ENCODE data around the gene RAB20.
"Not testable (repeated sequence)": the region's sequence is repeated elsewhere in the genome, so short reads cannot be mapped to it uniquely, and the experiment has no call there.

RAB20 gene

DNA sequence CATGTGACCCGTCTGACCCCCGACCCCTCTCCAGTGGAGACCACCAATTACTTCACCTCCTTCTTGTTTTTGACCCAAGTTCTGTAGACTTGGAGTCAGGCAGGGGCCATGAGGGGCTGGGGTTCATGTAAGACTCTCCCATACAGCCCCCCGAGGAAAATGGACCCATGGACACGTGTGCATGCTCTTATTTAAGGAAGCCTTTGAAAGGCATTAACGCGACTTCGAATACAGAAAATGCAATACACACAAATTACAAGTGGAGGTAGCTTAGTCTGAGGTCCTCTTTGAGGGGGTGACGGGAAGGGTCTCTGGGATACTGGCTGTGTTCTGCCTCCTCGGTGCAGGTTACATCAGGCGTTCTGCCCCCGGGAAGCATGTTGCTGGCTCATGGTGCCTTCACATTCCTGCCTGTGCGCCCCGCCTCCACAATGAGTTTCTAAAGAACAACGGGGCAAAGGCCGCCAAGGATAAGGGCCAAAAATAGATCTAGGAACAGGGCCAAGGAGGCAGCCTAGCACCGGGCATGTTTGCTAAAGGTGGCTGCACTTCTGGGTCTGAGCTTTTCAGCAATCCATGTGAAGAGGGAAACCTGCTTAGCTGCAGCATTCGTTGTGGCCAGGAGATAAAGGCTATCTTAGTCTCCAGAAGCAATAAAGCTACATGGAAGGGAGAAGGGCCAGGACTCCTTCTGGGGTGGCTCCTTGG, 54.5 kb downstream of the RAB20 start:
- no peak for DNase-seq

DNA sequence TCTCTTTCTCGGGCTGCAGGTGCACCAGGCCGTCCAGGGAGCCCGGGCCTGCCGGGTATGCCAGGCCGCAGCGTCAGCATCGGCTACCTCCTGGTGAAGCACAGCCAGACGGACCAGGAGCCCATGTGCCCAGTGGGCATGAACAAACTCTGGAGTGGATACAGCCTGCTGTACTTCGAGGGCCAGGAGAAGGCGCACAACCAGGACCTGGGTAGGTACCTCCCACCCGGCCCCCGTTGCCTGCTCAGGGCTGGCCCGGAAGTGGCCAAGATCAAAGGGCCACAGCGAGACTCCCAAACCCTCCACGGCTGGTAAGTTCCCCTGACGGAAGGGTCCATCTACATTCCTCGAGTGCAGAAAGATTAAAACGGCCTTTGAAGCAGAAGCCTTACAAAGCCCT, 55.1 kb downstream of the RAB20 start:
- DNase-seq, result no peak

DNA sequence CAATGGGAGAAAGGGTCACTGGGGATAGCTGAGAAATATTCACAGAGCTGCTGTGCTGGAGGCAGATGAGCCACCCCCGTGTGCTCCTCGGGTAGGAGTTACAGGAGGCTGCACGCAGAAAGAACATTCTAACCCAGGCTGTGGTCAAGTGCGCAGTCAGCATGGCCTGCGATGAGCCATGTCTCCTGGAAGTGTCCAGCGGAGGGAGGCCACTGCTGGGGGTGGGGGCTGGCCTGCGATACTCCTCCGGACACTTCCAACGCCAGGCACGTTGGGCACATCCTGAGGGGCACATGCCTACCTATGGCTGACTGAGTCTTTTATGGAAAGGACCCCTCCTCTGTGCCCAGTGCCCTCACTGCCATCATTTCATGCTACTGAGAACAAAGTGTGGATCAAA, 55.9 kb downstream of the RAB20 start:
- no peak for DNase-seq

DNA sequence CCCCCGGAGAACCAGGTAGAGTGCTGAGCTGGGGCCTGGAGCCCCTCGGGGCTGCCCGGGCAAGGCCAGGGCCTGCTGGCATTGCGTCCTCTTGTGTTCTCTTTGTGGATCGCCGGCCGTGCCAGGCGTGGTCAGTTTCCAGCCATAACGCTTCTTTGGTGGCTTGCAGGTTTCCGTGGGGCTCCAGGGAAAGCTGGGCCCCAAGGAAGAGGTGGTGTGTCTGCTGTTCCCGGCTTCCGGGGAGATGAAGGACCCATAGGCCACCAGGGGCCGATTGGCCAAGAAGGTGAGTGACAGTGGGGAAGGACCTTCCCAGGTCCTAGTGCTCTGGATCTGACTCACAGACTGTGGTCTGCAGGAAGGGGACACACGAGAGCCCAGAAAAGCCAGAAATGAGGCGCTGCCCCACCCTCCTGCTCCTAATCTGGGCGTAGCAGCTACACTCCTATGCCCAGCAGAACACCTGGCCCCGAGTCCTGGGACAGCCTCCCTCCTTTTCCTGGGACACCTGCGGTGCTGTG, 57.5 kb downstream of the RAB20 start:
- DNase-seq, result no peak

DNA sequence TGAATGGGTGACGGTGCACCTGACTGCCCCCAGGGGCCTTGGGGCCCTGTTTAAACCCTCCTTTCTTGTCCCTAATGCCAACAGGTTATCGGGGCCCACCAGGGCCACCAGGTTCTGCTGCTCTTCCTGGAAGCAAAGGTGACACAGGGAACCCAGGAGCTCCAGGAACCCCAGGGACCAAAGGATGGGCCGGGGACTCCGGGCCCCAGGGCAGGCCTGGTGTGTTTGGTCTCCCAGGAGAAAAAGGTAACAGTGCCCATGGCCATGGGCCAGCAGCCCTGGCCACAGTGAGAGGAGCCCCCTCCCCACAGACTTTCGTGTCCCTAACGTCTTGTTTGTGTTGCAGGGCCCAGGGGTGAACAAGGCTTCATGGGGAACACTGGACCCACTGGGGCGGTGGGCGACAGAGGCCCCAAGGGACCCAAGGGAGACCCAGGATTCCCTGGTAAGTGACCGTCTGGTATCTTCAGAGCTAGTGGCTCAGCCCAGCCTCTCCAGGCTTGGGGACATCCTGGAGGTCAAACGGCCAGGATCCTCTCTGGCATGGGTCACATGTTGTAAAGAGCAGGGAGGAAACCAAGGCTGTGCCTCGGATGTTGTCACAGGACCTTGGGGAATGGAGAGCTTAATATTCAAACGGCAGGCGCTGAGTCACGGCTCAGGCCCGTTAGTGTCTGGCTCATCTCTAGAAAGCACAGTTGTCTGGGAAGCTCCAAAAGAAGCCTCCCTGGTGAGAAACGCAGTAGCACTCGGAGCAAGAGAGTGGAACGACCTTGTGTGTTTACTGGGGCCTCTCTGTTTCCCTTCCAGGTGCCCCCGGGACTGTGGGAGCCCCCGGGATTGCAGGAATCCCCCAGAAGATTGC, 58.3 kb downstream of the RAB20 start:
- DNase-seq, result no peak

- DNase-seq, result no peak
These were observed 60.3 kb downstream of the RAB20 start for GRCh38 chr13:110501188-110501587.

DNA sequence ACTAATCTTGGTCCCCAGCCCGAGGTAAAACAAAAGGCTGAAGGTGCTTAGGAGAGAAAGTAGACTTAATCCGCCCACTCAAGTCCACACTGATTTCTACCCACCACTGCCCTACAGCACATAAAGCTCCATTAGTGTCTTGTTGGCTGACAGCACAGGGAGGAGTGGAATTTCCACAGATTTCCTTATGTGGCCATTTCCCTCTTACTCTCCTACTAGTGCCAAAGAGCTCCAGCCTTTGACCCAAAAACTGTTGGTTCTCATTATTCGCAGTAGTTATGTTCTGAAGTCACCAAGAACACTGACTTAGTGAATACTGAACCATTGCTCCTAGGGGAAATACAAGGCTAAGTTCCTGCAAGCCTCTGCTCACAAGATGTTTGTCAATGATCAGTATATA, 61.2 kb downstream of the RAB20 start:
- no peak for DNase-seq

DNA sequence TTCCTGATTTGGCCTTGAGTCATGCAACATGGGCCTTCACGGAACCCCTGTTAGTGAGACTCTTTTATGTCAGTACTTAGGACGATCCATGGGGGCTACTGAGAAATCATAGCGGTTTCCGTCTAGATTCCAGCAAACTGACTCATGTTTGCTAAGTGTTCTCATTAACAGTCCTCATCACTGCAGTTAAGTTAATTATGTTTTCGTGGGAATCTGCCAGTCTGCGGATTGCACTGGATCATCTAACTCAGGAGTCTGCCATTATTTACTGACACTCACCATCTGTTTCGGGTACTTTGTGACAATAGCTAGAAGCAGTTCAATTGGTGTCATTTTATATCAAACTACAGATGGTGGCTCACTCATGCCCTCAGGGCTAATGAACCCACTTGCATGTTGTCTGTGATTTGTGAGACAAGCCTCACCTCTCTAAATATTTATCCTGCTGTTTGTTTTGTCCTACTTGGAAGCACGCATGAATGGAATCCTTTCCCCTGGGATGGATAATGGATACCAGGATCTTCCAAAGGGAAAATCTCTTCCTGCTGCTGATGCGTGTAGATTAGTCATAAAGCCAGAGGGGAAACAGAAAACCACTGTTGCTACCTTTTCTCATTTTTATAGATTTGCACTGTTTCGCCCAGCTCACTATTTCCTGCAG, 61.8 kb downstream of the RAB20 start:
- no peak for DNase-seq

- DNase-seq, result no peak
These were observed 62.8 kb downstream of the RAB20 start for GRCh38 chr13:110498765-110499164.

DNA sequence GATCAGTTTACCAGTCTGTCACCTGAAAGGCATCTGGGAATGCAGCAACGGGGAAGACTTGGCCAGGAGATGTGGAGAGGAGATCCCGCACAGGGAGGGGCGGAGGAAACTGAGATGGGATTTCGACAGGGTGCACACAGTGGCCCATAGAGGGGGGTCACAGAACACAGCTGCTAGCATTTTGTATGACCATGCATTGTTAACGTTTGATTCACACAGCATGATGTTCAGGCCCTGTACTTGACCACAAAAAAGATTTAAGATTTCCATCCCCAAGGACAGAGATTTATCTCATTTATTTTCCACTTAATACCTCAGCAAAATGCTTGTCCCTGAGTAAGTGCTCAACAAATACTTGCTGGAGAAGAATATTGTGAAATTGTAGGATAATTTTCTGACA, 63.2 kb downstream of the RAB20 start:
- no peak for DNase-seq

DNA sequence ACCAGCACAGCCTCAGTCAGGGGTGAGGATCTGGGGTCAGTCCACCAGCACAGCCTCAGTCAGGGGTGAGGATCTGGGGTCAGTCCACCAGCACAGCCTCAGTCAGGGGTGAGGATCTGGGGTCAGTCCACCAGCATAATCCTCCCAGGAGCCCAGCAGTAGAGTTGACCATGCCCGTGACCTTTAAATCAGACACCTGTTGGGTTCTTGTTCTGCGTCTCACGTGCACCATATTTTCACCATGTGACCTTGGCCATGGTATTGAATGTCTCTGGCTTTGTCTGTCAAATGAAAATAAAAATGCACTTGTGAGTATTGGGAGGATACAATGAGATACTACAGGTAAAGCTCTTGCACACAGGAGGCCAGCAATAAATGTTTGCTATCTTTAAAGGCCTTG, 63.6 kb downstream of the RAB20 start:
- DNase-seq, result not testable (repeated sequence)

- DNase-seq, result no peak
These were observed 64.5 kb downstream of the RAB20 start for GRCh38 chr13:110497003-110497402.

DNA sequence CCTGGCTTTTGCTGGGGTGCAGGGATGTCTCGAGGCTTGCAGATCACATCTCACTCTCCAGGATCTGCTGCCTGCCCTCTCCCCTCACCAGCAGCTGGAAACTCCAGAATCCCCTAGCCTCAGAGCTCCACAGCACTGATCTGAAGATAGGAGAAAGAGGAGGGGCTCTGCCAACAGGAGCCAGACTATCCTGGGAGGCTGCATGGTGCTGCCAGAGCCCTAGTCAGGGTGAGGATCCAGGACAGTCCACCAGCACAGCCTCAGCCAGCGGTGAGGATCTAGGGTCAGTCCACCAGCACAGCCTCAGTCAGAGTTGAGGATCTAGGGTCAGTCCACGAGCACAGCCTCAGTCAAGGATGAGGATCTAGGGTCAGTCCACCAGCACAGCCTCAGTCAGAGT, 65.2 kb downstream of the RAB20 start:
- no peak for DNase-seq

GRCh38 chr13:110495881-110496280, 65.6 kb downstream of the RAB20 start:
- DNase-seq, result no peak

DNA sequence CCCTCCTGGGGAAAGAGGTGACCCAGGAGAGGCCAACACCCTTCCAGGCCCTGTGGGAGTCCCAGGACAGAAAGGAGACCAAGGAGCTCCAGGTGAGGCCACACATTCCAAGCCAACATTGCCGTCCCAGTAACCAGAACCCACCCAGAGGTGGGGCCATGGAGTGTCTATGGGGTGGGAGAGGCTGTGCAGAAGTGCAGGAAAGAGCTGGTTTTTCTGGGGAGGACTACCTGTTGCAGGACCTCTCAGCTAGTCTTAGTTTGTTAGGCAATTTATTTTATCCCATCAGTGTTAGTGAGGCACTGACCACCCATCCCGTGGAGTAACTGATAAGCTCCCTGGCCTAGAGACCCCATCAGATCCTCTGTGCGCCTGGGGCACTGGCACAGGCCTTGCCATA, 66.1 kb downstream of the RAB20 start:
- no peak for DNase-seq

DNA sequence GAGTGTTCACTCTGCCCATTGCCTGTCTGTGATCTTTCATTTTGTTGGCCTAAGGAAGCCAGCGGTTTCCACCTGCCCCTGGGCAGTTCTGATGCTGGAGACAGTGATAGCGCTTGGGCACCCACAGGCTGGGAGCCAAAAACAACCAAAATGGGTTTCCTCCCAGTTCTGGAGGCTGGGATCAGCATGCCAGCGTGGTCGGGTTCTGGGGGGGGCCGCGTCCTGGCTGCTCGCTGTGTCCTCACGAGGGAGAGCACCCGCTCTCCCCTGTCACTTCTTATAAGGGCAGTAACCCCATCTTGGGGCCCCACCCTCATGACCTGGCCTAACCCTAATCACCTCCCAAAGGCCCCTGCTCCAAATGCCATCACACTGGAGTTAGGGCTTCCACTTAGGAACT, 67.9 kb downstream of the RAB20 start:
- DNase-seq, result no peak

DNA sequence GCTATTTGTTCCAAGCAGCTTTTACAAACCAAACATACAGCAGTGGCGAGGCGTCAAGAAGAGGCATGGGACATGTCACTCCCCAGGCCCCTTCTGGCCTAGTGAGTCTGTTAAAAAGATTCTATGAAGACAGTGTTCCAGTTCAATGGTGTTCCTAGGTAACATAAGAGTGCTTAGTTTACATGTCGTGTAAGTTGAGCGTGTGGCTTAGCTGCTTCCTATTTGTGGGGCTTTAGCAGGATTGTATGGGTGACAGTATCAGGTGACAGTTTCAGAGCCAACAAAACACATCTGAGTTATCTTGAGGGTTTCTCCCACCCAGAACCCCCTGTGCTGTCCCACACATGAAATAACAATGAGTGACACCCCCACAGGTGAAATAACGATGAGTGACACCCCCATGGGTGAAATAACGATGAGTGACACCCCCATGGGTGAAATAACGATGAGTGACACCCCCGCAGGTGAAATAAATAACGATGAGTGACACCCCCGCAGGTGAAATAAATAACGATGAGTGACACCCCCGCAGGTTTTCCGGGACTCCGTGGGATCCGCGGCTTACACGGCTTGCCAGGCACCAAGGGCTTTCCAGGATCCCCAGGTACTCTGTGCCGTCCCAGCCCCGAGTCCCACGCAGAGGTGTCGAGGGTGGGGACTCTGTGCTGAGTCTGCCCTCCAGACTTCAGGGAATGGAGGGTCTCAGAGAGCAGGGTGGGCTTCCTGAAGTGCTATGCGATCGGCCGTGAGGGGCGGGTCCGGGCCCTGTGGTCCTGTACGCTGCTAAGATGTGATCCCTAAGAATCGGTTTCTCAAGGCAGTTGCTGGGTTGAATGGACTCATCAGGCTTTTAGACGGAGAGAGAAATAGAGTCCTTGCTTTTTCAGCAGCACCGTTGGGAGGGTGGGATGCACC, 68.6 kb downstream of the RAB20 start:
- DNase-seq, result no peak

GRCh38 chr13:110491869-110492678, 69.4 kb downstream of the RAB20 start:
- DNase-seq, result no peak

GRCh38 chr13:110490009-110490770, 71.3 kb downstream of the RAB20 start:
- no peak for DNase-seq

- not testable (repeated sequence) for DNase-seq
These were observed 74.6 kb downstream of the RAB20 start for GRCh38 chr13:110486880-110487279.
